H9 (cell line): ENCODE measurements around the gene TDRKH. TPM values are rescaled to one million over a fixed set of nuclear protein-coding genes. Genes with fewer than 3 reads are reported as not detected.

Experiments
- DNase-seq: peaks from one replicate; pipeline ENCODE4 v3.0.0-alpha.2; 2017
- H2AFZ ChIP-seq: one replicate; pipeline ENCODE4 v1.6.1; 2013; ENCODE audit warnings: mild to moderate bottlenecking, low read length, control low read depth, moderate library complexity
- H2AK5ac ChIP-seq: 2 replicates; pipeline ENCODE4 v1.6.1; 2013; ENCODE audit warnings: low read length, control low read depth, mixed read lengths; ENCODE audit not compliant: insufficient read length
- H2BK120ac ChIP-seq: one replicate; pipeline ENCODE4 v1.6.1; 2013; ENCODE audit warnings: low read depth, mild to moderate bottlenecking, low read length, control low read depth, inconsistent platforms; ENCODE audit not compliant: poor library complexity, severe bottlenecking
- H2BK12ac ChIP-seq: 2 replicates; pipeline ENCODE4 v1.6.1; 2013; ENCODE audit warnings: low read length, control low read depth, mixed read lengths, low read depth; ENCODE audit not compliant: insufficient read length
- H2BK15ac ChIP-seq: 2 replicates; pipeline ENCODE4 v1.6.1; 2013; ENCODE audit warnings: low read depth, low read length, control low read depth
- H2BK20ac ChIP-seq: one replicate; pipeline ENCODE4 v1.6.1; 2013; ENCODE audit warnings: low read depth, mild to moderate bottlenecking, low read length, control low read depth, inconsistent platforms; ENCODE audit not compliant: poor library complexity, severe bottlenecking
- H2BK5ac ChIP-seq: 2 replicates; pipeline ENCODE4 v1.6.1; 2013; ENCODE audit warnings: low read length, control low read depth, mixed read lengths; ENCODE audit not compliant: insufficient read length
- H3K14ac ChIP-seq: 2 replicates; pipeline ENCODE4 v1.6.1; 2013; ENCODE audit warnings: low read length, control low read depth; ENCODE audit not compliant: insufficient read depth
- H3K18ac ChIP-seq: 2 replicates; pipeline ENCODE4 v1.6.1; 2013; ENCODE audit warnings: low read depth, mild to moderate bottlenecking, mixed read lengths, low read length, control low read depth; ENCODE audit not compliant: insufficient read length
- H3K23ac ChIP-seq: 2 replicates; pipeline ENCODE4 v1.6.1; 2013; ENCODE audit warnings: low read length, control low read depth, mixed read lengths, low read depth; ENCODE audit not compliant: insufficient read length
- H3K23me2 ChIP-seq: 2 replicates; pipeline ENCODE4 v1.6.1; 2013; ENCODE audit warnings: low read depth, mild to moderate bottlenecking, mixed read lengths, low read length, control low read depth; ENCODE audit not compliant: insufficient read length, poor library complexity, severe bottlenecking
- H3K27ac ChIP-seq: 2 replicates; pipeline ENCODE4 v1.5.1; 2013; ENCODE audit warnings: low read length, control low read depth, mixed read lengths, low read depth; ENCODE audit not compliant: insufficient read length
- H3K27me3 ChIP-seq: 2 replicates; pipeline ENCODE4 v1.6.1; 2013; ENCODE audit warnings: low read length, control low read depth, inconsistent platforms; ENCODE audit not compliant: insufficient read depth
- H3K4ac ChIP-seq: 2 replicates; pipeline ENCODE4 v1.6.1; 2013; ENCODE audit warnings: low read depth, mild to moderate bottlenecking, control low read depth, inconsistent platforms, low read length, moderate library complexity
- H3K4me1 ChIP-seq: 2 replicates; pipeline ENCODE4 v1.6.1; 2013; ENCODE audit warnings: low read length, control low read depth, inconsistent platforms; ENCODE audit not compliant: insufficient read depth
- H3K4me2 ChIP-seq: 2 replicates; pipeline ENCODE4 v1.6.1; 2013; ENCODE audit warnings: low read length, control low read depth, mixed read lengths; ENCODE audit not compliant: insufficient read length, insufficient read depth
- H3K56ac ChIP-seq: 2 replicates; pipeline ENCODE4 v1.6.1; 2013; ENCODE audit warnings: low read depth, mild to moderate bottlenecking, mixed read lengths, low read length, control low read depth; ENCODE audit not compliant: insufficient read length
- H3K79me1 ChIP-seq: 2 replicates; pipeline ENCODE4 v1.6.1; 2013; ENCODE audit warnings: low read depth, mild to moderate bottlenecking, moderate library complexity, low read length, control low read depth, inconsistent platforms; ENCODE audit not compliant: insufficient read depth, poor library complexity, severe bottlenecking
- H3K79me2 ChIP-seq: 2 replicates; pipeline ENCODE4 v1.6.1; 2013; ENCODE audit warnings: low read length, control low read depth, inconsistent platforms; ENCODE audit not compliant: insufficient read depth
- H3K9ac ChIP-seq: 2 replicates; pipeline ENCODE4 v1.6.1; 2013; ENCODE audit warnings: low read length, control low read depth, mixed read lengths; ENCODE audit not compliant: insufficient read length; ENCODE audit errors: extremely low read depth
- H3K9me3 ChIP-seq: one replicate; pipeline ENCODE4 v1.6.1; 2013; ENCODE audit warnings: low read depth, low read length, inconsistent platforms; ENCODE audit not compliant: control insufficient read depth
- H3T11ph ChIP-seq: one replicate; pipeline ENCODE4 v1.6.1; 2013; ENCODE audit warnings: mild to moderate bottlenecking, low read length, control low read depth, inconsistent platforms
- H4K20me1 ChIP-seq: one replicate; pipeline ENCODE4 v1.6.1; 2013; ENCODE audit not compliant: control insufficient read depth, insufficient read length, insufficient read depth
- H4K5ac ChIP-seq: 2 replicates; pipeline ENCODE4 v1.6.1; 2013; ENCODE audit warnings: low read depth, mild to moderate bottlenecking, mixed read lengths, low read length, control low read depth; ENCODE audit not compliant: insufficient read length
- H4K8ac ChIP-seq: replicated peaks from 2 replicates; pipeline ENCODE4 v1.6.1; 2013; ENCODE audit warnings: low read length, control low read depth, mixed read lengths, low read depth; ENCODE audit not compliant: insufficient read length
- H4K91ac ChIP-seq: 2 replicates; pipeline ENCODE4 v1.6.1; 2013; ENCODE audit warnings: low read depth, mild to moderate bottlenecking, moderate library complexity, mixed read lengths, low read length, control low read depth; ENCODE audit not compliant: insufficient read length
- H3K27ac Mint-ChIP-seq, 3 experiments: 2 replicates in 2 of 3; 3 replicates in 1 of 3; pipeline ENCODE4 v1.8.0; 2020 to 2021; ENCODE audit warnings: mixed read lengths in 3 of 3, mild to moderate bottlenecking in 1 of 3, moderate library complexity in 1 of 3
- H3K27me3 Mint-ChIP-seq: 2 replicates; pipeline ENCODE4 v1.8.0; 2021; ENCODE audit warnings: low read depth, mild to moderate bottlenecking, moderate library complexity, mixed read lengths
- H3K36me3 Mint-ChIP-seq, 3 experiments: 2 replicates in 2 of 3; 3 replicates in 1 of 3; pipeline ENCODE4 v1.8.0; 2020 to 2021; ENCODE audit warnings: low read depth in 3 of 3, mixed read lengths in 3 of 3; ENCODE audit not compliant: insufficient read depth in 1 of 3
- H3K4me1 Mint-ChIP-seq, 2 experiments: 2 replicates each; pipeline ENCODE4 v1.8.0; 2020; ENCODE audit warnings: mixed read lengths in 2 of 2
- H3K4me3 Mint-ChIP-seq, 2 experiments: 2 replicates in 1 of 2; 3 replicates in 1 of 2; pipeline ENCODE4 v1.8.0; 2020 to 2021; ENCODE audit warnings: mild to moderate bottlenecking in 2 of 2, mixed read lengths in 2 of 2, moderate library complexity in 1 of 2
- H3K9me3 Mint-ChIP-seq, 2 experiments: 2 replicates in 1 of 2; 3 replicates in 1 of 2; pipeline ENCODE4 v1.8.0; 2020; ENCODE audit warnings: mild to moderate bottlenecking in 2 of 2, mixed read lengths in 2 of 2, moderate library complexity in 1 of 2
- WGBS: extraction: QIAGEN DNeasy Blood & Tissue Kit; methylation state at CpG from one replicate; pipeline ENCODE4 v1.1.7; 2013; ENCODE audit warnings: missing lambda C conversion rate, low lambda C conversion rate, mixed read lengths; ENCODE audit not compliant: insufficient read length; ENCODE audit errors: extremely low coverage; 5-methylcytosine and 5-hydroxymethylcytosine counted together
- total RNA-seq: library from RNA; stranded (reverse); gene quantifications from 2 replicates; pipeline ENCODE4 v1.2.1, GENCODE V29; 2021
- TF ChIP-seq, protein P1 (sequence below): fragments of 200-600 bp; sonication (generic); conservative IDR thresholded peaks from 3 replicates; pipeline ENCODE4 v1.8.0; 2021; ENCODE audit warnings: antibody characterized with exemption, mild to moderate bottlenecking

The TDRKH gene
- total RNA-seq, 1 experiment from 2014 or later = 24.0 TPM

DNA sequence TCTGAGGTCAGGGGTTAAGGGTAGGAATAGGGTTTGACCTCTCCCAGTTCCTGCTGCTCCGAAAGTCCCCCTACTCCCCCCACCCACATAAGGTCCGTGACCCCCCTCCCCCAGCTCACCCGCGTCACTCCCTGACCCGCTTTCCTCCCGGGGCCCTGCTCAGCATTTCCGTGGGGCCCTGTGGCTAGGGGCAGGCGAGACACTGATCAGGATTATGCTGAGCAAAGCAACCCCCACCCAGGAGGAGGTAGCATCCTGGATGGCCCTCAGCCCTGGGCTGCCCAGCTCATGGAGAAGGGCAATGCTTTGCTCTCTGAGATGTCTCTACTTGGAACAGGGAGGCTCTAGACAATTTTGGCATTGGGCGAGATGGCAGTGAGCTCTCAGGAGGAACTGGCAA is 37.6 kb upstream of the TDRKH start:
- Histone ChIP-seq H3K9ac (no peak overlapping the region), H2BK20ac (no peak overlapping the region), H3K18ac (no peak overlapping the region), H3K4me1 (peaks cover 16% of the 10 kb centered on the region; the same call in 1 of the 2 replicates), H3K14ac (no peak overlapping the region; the same call in 1 of the 2 replicates), H4K8ac (no peak overlapping the region), H2BK5ac (no peak overlapping the region), H4K20me1 (no peaks in the 10 kb centered on the region), H2BK12ac (no peak overlapping the region), H3K27me3 (no peaks in the 10 kb centered on the region), H3K9me3 (no peaks in the 10 kb centered on the region), H3K79me1 (no peaks in the 10 kb centered on the region), H2BK15ac (no peak overlapping the region), H3K4ac (no peak overlapping the region), H3K23ac (no peak overlapping the region), H3K79me2 (no peaks in the 10 kb centered on the region), H2AFZ (no peak overlapping the region), H4K5ac (no peak overlapping the region), H4K91ac (no peak overlapping the region), H3T11ph (no peak overlapping the region), H2AK5ac (no peak overlapping the region), H3K56ac (no peak overlapping the region), H3K4me2 (no peak overlapping the region), H3K23me2 (no peaks in the 10 kb centered on the region), H3K27ac (no peak overlapping the region), H2BK120ac (no peak overlapping the region)
- no peak for DNase-seq
- Mint-ChIP-seq H3K4me1 (peaks cover 39 to 47% of the 10 kb centered on the region in 2 experiments), H3K9me3 (no peaks in the 10 kb centered on the region), H3K36me3 (no peaks in the 10 kb centered on the region), H3K27me3 (peaks cover 3% of the 10 kb centered on the region), H3K4me3 (no peak overlapping the region; a peak in 1 of 5 replicates), H3K27ac (no peak overlapping the region; a peak in 1 of 7 replicates)
- TF ChIP-seq, protein P1, sequence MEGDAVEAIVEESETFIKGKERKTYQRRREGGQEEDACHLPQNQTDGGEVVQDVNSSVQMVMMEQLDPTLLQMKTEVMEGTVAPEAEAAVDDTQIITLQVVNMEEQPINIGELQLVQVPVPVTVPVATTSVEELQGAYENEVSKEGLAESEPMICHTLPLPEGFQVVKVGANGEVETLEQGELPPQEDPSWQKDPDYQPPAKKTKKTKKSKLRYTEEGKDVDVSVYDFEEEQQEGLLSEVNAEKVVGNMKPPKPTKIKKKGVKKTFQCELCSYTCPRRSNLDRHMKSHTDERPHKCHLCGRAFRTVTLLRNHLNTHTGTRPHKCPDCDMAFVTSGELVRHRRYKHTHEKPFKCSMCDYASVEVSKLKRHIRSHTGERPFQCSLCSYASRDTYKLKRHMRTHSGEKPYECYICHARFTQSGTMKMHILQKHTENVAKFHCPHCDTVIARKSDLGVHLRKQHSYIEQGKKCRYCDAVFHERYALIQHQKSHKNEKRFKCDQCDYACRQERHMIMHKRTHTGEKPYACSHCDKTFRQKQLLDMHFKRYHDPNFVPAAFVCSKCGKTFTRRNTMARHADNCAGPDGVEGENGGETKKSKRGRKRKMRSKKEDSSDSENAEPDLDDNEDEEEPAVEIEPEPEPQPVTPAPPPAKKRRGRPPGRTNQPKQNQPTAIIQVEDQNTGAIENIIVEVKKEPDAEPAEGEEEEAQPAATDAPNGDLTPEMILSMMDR = no peak
- WGBS = no CpG with 5 or more reads among the region's 9 CpGs
